OCI-LY1 (cell line): ENCODE data around the gene TUBA4A.

Experiments used
- CTCF ChIP-seq: fragments of 200-600 bp; sonication (generic), shearing (Covaris generic); IDR thresholded peaks from 2 replicates; pipeline ENCODE4 v1.5.1; 2017; ENCODE audit warnings: mild to moderate bottlenecking, antibody characterized with exemption, low read length, moderate library complexity, mixed read lengths
- EZH2 ChIP-seq: fragments of 200-600 bp; sonication (generic), shearing (Covaris generic); IDR thresholded peaks from 2 replicates; pipeline ENCODE4 v1.8.0; 2017; ENCODE audit warnings: borderline replicate concordance, mixed run types, mild to moderate bottlenecking, antibody characterized with exemption, low read length, moderate library complexity, mixed read lengths

DNA sequence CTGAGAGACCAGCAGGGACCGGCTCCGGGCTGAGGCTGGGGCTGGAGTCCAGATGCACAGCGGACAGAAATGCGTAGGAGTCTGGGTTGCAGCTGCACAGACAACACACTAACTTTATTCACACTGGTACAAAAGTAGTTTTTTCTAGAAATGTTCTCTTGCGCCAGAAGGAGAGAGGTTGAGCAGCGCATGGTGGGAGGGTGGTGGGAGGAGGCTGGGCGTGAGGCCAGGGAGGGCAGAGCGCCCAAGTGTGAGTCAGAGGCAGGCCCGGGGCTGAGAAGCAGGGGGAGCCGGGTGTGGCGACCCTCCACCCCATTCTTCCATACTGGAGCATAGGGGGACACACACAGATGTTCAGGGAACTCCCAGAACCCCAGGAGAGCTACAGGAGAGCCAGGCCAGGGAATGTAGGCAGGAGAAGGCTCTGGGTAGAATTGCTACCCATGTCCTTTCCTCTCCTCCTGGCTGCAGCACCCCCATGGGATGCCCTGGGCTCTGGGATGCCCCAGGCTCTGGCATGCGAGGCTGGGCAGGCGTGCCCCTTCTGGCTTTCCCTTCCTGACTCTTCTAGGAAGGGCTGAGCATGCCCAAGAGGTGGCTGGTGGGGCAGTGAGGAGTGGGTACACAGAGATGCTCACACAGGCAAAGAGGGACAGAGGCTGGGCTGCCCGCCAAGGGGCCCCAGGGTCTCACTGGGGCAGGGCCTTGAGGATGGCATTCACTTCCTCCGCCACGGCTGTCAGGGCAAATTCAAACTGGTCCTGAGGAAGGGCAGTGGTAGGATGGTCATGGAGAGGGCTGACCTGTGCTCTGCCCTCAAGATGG is 36.0 kb upstream of the TUBA4A start:
- TF ChIP-seq CTCF (no peak), EZH2 (no peak)
